T47D (cell line): ENCODE results near the gene EML6.

ENCODE experiments used
- DNase-seq, 2 experiments: peaks; one replicate each; pipeline versions ENCODE4 v3.0.0 to v3.0.0-alpha.2; 2011 to 2012; ENCODE audit warnings: low read depth in 1 of 2, low spot score in 1 of 2
- JUND ChIP-seq: IDR thresholded peaks from 2 replicates; pipeline ENCODE4 v1.6.1; 2012; ENCODE audit warnings: low read depth
- in situ Hi-C: cut with HindIII; loops from 2 replicates; pipeline ENCODE4 v1.10.0; 2016; ENCODE audit warnings: low sequenced_read_pairs, low pct_unique_long_range_greater_than_20kb

The EML6 gene

DNA sequence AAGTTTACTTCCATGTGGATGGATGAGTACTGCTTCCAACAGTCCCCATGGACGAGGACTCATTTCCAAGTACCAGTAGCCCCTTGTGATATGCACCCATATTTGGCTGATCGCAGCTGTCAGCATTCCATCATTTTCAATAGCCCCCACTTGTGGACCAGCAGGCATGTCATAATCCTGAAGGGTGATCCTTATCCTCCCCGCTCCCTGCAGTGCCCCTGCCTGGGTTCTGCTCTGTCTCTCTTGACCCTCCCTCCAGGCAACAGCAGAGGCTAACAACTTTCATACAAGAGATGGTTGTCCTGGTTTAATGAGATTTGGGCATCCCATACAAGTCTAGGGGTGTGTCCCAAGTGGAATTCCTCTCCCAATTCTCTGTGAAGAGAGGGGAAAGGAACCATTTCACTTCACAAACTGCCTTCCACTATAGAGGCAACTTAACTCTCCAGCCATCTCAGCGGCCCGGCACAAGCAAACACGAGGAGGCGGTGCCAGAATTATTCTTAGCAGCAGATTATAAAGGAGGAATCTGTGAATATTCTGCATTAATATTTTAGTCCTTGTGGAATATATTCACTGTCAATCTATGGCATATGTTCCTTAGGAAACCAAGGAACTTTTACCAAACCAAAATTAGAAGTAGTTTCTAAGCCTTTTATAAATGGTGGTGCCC is 216.1 kb downstream of the EML6 start:
- in situ Hi-C loops: no loop called here
- DNase-seq: no peak
- TF ChIP-seq JUND: no peak

DNA sequence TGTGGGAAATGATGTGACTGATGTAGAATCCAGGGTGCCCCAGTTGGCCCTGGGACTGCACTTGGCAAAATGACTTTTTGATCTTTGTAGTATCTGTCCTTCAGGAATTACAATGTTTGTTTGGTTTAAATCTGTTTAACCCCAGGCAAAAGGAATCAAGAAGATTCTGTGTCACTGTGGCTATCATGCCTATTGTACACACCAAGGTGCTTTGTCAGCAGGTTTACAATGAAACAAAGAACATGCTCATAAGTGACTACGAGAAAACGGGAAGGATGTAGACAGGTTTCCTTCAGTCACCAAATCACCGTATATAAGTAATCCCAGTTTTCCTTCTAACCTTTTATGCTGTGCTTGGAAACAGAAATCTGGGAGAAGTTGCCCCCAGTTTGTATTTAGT is 217.3 kb downstream of the EML6 start:
- no peak for DNase-seq
- in situ Hi-C loops: no loop called here
- TF ChIP-seq JUND: no peak

DNA sequence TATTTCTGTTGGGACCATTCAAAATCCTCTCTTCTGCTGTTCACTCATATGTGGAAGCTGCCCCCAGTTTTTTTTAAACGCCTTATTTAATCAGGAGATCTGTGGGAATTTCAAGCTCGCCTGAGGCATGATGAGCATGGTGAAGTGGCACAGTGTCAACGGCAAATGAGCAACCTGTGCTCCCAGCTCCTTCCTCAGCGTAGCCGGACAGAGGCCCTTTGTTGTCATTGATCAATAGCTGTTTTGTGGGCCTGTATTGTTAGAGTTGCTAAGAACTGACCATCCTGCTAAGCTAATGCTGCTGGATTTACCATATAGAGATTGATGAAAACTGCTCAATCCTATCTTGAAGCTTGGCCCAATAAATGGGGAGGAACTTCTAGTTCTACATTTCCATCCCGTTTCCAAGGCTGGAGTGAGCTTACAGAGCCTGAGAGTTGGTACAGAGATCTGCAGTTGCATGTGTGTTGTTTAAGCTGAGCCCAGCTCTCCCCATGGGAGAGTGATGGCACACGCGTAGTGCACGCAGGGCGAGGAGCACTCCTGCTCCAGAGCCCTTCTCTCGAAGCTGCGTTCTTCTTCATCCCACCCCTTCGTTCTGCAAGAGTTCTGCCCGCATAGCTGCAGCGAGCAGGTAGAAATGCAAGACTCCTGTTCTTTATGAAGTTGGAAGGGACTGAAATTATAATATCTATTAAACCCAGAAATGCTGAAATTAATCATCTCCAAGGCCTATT is 218.0 kb downstream of the EML6 start:
- no peak for TF ChIP-seq JUND
- in situ Hi-C loops: no loop called here
- no peak for DNase-seq

DNA sequence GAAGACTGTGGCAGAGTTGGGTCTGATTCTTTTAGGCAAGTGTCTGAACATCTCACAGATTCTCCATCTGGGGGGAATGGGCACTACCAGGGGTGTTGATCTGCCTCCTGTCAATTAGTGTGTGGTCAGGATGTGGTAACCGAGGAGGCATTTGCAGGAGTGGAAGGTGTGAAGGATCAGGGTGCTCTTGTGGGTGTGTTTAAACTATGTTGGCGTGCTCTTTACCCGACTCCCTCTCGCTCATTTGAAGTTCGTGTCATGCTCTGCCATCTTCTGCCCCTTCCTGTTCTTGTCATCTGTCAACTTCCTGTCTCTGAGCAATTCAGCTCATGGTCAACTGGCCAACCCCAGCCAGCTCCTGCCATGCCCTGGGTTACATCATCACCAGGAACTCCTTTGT is 218.9 kb downstream of the EML6 start:
- in situ Hi-C loops: no loop called here
- no peak for TF ChIP-seq JUND
- no peak for DNase-seq

DNA sequence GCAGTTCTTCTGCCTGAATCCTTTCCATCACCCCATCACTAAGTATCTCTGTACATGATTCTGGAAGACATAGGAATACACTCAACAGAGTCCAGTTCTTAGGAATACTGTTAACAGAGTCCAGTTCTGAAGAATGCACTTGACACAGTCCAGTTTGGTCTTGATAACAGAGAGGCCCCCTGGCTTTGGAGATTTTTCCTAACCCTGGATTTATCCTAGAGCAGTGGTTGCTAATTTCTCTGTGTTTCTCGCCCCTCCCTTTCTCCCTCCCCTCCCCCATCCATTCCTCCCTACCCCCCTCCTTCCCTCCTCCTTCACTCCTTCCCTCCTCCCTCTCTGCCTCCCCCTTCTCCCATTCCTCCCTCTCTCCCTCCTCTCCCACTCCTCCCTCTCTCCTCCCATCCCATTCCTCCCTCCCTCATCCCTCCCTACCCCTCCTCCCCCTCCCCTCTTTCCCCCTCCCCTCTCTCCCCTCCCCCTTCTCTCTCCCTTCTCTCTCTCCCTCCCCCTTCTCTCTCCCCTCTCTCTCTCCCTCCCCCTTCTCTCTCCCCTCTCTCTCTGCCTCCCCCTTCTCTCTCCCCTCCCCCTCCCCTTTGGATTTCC is 221.4 kb downstream of the EML6 start:
- in situ Hi-C loops: no loop called here
- no peak for DNase-seq

DNA sequence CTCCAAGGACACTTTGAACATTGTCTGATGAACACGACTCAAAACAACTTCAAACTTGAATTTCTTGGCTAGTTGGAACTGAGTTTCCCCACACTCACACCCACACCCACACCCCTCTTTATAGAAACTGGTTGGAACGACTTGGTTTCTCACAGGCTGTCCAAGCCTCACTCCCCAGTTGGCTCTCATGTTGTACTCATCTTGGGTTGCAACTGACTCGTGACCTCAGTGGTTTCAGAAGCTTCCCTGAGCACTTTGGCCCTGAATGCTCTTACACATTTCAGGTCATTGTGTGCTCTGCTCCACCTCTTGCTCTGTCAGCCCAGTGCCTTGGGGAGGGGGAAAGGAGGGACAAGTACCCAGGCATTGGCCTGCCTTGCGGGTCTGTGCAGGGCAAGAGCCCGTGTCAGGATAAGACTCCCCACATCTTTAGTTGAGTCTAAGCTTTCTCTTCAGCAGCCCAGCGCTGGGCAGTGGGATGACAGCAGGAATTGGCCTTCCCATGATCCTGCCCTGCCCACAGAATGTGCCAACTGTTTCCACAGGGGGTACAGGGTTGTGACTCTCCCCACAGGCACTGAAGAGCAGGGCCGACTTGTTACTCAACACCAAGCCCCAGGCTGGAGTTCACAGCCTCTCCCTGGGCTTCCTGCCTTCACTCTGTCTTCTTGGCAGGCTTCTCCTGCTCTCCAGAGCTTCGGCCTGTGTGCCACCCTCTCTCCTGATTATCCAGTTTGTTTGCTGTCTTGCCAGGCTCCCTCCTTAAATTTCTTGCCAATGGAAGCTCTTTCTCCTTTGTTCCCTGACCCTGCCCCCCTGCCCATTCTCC is 222.1 kb downstream of the EML6 start:
- in situ Hi-C loops: no loop called here

More for the DNA sequence above, 221.4 kb downstream of the EML6 start:
- TF ChIP-seq JUND: no peak

DNA sequence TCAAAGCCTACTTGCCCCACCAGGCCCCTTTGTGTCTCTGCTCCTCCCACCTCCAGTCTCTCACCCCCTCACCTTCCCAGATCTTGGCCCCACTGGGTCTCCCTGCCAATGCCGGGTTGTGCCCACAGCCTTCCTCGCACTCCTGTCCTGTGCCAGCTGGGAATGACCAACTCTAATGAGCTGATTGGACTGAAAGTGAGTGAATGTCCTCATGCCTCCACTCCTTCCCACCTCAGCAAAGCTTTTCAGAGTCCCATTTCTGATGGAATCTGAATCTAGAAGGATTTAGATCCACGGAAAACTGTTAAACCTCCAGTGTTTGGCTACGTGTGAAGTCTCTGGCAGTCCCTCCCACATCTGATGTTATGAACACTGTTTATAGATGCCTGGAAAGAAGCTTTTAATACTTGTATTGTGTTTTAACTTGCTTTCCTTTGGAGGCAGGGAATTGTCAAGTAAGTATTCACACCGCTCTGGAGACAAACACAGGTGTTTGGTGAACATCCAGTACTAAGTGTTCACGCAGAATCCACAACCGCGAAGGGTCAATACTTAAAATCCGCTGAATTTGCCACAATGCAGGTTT is 222.9 kb downstream of the EML6 start:
- no peak for TF ChIP-seq JUND
- in situ Hi-C loops: no loop called here

More for the DNA sequence above, 222.1 kb downstream of the EML6 start:
- no peak for TF ChIP-seq JUND
- peak in 1 of 2 experiments; percentile 41 for DNase-seq

DNA sequence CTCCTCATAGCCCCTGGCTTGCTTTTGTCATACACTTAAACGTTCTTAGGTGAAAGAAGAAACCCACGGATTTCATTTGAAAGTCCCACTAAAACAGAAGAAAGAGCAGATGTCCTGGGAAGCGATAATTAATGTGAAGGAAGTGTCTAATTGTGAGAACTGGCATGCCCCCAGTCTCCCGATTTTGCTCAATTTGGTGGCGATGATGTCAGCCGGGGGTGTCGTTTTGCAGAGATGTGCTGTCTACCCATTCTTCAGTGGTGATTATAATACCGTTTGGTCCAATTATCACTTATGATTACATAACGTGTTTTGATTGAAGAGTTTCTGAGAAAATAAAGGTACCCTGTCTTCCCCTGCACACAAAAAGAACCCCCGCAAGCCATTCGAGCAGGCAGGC is 223.7 kb downstream of the EML6 start:
- no peak for DNase-seq
- TF ChIP-seq JUND: no peak
- in situ Hi-C loops: no loop called here

More for the DNA sequence above, 222.9 kb downstream of the EML6 start:
- no peak for DNase-seq

DNA sequence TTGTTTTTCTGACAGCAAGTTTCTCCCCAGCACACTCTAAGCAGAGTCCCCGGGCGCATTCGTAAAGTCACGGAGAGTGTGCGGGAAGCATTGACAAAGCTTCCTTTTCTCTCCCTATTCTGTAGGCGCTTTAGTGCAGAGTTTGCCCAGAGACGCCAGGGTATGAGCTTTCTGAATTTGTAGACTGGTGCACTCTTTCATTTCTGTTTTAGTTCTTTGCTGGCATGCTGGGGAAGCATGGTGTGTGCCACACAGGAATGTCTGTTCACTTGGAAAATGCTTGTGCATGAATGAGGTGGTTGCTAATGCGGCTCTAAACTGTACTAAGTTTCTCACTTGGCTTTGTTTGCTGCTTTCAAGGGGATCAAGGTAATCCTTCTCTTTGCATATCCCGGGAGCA is 224.2 kb downstream of the EML6 start:
- in situ Hi-C loops: no loop called here
- DNase-seq: no peak
- TF ChIP-seq JUND: no peak

DNA sequence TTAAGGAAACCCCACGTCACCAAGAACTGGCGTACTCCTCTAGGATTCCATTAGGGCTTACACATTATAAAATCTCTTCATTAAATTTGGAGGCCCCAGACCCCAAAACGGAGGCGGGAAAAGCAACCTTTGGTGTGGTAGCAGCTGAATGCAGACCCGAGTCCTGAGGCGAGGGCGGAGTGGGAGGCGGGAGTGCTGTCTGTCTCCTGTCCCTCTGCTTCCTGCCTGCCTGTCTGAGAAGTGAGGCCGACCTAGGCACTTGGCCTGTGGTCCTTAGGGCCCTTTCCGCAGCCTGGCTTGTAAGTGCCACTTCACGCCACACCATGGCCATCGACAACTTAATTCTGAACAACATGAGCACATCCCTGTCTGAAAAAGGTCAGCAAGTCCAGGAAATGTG is 224.7 kb downstream of the EML6 start:
- in situ Hi-C loops: no loop called here
- no peak for DNase-seq
- TF ChIP-seq JUND: no peak

DNA sequence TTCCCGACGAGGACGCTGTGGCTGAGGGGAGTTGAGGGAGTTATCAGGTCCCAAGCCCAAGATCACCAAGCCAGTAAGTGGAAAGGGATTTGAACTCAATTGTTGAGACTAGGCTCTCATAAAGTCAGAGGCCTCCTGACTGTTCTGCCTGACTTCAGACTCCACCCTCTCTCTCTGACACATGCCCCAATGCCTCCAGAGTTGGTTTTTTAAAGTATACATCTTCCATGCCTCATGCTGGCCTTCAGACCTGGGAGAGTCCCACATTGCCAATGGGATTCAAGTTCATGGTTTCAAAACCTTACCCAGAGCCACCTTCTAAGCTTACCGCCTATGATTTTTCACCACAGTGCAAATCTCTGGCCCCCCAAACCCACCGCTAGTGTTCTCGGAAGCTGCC is 226.0 kb downstream of the EML6 start:
- no peak for DNase-seq
- in situ Hi-C loops: no loop called here
- TF ChIP-seq JUND: no peak

DNA sequence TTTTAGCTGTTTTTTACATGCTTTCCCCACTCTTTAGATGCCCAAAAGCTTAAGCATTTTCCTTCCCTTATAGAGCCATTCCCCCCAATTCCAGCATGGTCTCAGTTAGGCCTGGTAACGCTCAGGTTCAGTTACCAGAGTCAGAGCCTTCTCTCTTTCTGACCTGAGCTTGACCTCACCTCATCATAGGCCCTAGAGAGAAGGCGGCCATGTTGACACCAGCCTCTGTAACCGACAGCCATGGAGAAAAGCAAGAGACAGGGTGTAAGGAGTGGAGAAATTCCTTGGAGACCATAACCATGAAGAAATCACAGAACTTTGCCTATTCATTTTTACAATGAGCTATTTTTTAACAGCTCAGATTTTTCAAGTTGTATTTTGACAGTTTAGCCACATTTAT is 227.3 kb downstream of the EML6 start:
- in situ Hi-C loops: no loop called here
- DNase-seq: no peak
- no peak for TF ChIP-seq JUND
